Frontal cortex (tissue), 4 donors: ENCODE data around the gene ADAMTS12. TPM values are rescaled to one million over a fixed set of nuclear protein-coding genes. Genes with fewer than 3 reads are reported as not detected.

Experiments
- DNase-seq, 2 donors: peaks; one replicate each; pipeline ENCODE4 v3.0.0; 2012; ENCODE audit warnings: low spot score in 2 of 2
- FAIRE-seq: peaks from 2 replicates; lab custom pipeline; 2012; peaks lifted over from hg19 to GRCh38; lab: Jason Lieb, UNC
- total RNA-seq: library from RNA; depleted of rRNA; stranded (reverse); fragments of >200 nt; gene quantifications from one replicate; pipeline ENCODE4 v1.2.3, GENCODE V29; 2014
- donor health status: control.
- donor health status: control.
- donor health status: control.

Gene ADAMTS12
- total RNA-seq, 1 donor from 2014 or later = 1.2 TPM

DNA sequence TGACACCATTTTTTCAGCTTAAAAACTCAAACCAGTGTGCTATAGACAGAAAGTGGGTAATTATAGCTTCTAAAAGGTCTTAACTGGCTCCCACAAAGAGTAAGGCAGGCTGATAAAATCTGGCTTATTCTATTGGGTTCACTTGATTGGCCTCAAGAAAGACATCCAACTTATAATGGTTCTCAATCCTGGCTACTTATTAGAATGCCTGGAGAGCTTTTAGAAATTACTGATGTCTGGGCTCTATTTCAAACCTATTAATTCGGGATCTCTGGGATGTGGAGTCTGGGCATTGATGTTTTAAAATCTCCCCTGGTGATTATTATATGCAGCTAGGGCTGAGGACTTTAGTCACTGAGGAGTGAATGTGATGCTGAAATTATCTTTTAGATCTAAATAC is 263.0 kb downstream of the ADAMTS12 start:
- DNase-seq (no peak), FAIRE-seq (no peak)

DNA sequence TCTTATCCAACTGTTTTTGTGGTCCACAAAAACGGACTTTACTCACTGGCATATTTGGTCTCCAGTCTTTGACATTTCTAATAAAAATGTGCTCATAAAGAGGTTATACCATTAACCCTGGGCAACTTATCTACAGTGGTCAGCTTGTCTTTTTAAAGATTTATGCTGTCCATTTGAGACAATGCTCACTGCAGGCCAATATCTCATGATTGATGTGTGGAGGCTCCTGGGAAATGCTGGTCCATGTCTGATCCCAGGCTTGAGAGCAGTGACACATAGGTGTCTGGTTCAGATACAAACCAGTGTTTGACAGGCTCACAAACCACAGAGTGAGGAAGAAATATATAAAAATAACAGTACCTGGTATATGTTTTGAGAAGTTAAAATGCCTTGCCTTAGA is 270.3 kb downstream of the ADAMTS12 start:
- FAIRE-seq (no peak), DNase-seq (no peak)

DNA sequence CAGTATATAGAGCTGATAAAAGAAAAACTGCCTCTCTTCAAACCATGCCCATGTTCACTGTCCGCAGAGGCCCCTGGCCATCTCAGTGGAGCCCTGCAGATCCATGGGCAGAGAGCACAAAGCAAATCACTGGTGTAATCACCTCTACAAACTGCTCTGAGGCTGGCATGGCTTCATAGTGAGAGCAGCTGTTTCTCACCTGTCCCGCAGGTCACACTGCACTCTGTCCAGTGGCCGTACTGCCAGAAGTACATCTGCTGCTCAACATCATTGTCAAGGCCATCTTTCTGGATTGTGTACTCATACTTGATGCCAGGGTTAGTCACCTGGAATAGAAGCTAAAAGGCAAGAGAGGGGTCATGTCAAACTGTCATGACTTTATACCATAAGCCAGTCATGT is 277.8 kb downstream of the ADAMTS12 start:
- no peak for FAIRE-seq

DNA sequence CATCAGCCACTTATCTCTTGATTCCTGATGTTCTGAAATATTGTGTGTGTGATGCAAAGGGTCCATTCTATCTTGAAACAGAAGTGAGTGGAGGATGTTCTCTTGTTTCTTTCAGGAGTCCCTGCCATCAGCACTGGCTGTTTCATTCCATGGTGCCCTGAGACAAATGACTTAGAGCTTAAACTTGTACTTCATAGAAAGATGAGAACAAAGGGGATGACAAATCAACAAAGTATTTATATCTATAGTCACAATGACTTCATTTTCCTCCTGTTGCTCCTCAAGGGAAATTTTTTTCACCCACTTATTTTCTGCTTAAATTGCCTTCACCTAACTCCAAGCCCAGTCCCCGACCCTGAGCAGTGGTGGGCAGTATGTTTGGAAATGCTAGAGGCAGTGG is 279.4 kb downstream of the ADAMTS12 start:
- no peak for DNase-seq
- no peak for FAIRE-seq

More for the DNA sequence above, 277.8 kb downstream of the ADAMTS12 start:
- DNase-seq = no peak

DNA sequence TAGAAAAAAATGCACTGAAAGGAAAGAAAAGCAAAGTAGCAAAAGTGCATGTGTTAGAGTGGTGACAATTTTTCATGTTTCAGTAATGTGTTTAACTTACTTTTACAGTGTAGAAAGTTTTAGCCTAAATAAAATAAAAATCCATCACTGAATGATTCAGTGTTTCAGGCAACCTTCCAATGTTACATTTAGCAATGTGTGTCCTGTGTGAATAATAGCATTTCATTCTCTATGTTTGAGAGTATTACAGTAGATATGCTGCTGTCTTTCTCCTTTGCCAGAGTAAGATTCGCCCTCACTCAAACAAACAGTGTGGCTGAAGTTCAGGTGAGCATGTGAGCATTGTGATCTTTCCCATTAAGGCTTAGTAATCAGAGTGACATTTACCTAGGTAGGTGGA is 279.9 kb downstream of the ADAMTS12 start:
- FAIRE-seq (no peak), DNase-seq (no peak)

DNA sequence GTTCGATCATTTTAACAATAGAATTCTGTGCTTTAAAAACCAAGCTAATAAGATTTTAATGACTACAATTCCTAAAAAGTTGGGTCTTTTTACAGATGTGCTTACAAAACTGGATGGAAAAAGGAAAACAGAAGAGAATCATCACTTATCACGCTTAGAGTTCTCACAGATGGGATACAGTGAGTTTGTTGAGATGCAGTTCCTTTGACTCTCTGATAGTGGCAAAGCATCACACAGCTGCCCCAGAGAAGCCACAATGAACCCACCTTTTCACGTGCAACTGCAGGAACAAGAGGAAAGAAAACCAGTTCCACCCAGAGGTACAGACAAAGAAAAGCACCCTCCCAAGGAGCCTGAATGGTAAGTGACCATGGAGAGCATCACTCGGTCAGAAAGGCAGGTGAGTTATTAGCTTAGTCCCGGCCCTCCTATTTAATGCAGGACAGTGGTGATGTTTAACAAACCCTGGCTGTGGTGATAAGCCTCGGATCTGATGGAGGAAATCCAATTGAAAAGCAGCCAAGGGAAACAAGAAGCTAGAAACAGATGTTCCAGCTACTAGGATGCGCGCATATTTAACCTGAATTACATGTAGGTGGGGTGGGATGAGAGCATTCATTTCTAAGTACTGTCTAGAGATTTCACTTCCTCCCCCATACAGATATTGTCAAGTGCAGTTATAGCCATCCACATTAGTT is 283.3 kb downstream of the ADAMTS12 start:
- FAIRE-seq (no peak), DNase-seq (no peak)

GRCh38 chr5:33604503-33604902 is 287.3 kb downstream of the ADAMTS12 start:
- DNase-seq (no peak), FAIRE-seq (no peak)

DNA sequence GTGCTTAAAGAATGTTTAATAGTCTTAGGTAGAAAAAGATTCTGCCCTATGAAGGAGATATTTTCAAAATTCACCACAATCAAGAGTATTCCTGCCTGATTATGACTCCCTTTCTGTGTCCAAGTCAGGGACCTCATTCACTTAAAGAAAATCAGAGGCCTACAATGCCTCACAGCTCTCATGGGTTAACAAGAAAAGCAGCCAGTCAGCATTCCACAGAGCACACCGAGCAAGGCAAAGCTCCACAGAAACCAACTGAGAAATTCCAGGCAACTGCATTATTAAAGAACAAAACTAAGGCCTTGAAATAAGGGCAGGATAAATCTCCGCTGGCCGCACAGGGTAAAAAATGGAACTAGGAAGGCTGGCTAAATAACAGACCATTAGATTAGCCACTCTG is 289.9 kb downstream of the ADAMTS12 start:
- FAIRE-seq (no peak), DNase-seq (no peak)

GRCh38 chr5:33595303-33595702 is 296.5 kb downstream of the ADAMTS12 start:
- no peak for FAIRE-seq
- DNase-seq = no peak

DNA sequence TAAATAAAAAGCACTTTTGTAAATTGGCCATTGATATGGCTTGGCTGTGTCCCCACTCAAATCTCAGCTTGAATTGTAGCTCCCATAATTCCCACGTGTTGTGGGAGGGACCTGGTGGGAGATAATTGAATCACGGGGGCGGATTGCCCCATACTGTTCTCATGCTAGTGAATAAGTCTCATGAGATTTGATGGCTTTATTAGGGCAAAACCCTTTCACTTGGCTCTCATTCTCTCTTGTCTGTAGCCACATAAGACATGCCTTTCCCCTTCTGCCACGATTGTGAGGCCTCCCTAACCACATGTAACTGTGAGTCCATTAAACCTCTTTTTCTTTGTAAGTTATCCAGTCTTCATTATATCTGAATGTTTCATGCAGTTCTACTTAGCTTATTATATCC is 297.8 kb downstream of the ADAMTS12 start:
- FAIRE-seq = no peak
- DNase-seq = no peak

DNA sequence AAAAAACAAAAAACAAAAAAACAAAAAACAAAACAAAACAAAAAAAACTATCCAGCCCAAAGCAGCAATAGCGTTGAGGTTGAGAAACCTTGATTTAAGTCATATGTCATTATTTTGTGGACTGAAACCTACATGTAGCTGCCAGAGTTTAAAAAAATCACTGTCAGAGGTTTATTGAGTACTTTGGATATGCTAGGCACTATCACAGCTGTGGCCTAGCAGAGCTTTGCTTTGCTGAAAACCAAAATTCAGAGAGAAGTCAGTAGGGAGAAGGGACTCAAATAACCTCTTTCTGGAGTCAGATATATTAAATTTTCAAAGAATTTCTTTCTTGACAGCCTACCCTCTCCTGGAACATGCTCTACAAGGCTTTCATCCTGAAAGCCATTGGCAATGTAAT is 299.5 kb downstream of the ADAMTS12 start:
- FAIRE-seq = no peak

GRCh38 chr5:33588654-33589372 is 303.0 kb downstream of the ADAMTS12 start:
- no peak for FAIRE-seq

More for the DNA sequence above, 299.5 kb downstream of the ADAMTS12 start:
- DNase-seq = no peak

GRCh38 chr5:33583332-33583731 is 308.5 kb downstream of the ADAMTS12 start:
- DNase-seq (no peak), FAIRE-seq (no peak)

More at GRCh38 chr5:33588654-33589372, 303.0 kb downstream of the ADAMTS12 start:
- no peak for DNase-seq

DNA sequence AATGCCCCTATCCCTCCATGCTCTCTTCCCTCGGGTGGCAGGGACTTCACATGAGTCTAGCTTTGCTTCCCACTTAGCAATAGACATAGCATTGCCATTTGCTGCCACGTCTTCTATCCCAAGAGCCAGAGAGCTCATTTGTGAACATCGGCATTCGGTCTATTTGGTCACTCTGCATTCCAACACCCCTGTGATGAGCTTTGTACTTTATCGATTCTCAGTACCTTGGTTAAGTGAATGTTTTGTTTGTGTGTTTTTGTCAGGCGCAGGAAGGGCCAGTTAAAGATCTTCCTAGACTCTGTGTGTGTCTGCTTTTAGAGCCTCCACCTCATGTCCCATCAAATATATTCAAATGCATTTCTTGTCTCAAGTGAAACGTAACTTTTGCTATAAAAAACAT is 309.4 kb downstream of the ADAMTS12 start:
- FAIRE-seq (no peak), DNase-seq (no peak)

- FAIRE-seq (no peak), DNase-seq (no peak)
Observed at GRCh38 chr5:33579789-33580188, 312.0 kb downstream of the ADAMTS12 start.

DNA sequence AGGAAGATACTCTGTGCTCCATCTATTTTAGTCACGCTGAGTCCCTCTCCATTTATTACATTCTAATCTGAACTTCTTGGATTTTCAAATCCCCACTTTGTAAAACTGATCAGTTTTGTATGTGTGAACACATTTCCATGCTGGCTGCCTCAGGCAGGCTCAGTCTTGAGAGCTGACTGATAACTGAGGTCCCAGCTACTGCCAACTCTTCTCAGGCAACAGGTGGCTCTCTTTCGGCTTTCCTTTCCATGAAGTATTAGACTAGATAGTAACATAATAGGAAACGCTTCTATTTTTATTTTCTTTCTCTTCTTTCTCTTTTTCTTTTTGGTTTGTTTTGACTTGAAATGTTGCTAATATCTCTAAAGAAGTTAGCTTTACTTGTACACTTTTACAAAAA is 312.6 kb downstream of the ADAMTS12 start:
- FAIRE-seq (no peak), DNase-seq (no peak)

- FAIRE-seq (no peak), DNase-seq (no peak)
Observed at GRCh38 chr5:33576726-33577590, 314.8 kb downstream of the ADAMTS12 start.

DNA sequence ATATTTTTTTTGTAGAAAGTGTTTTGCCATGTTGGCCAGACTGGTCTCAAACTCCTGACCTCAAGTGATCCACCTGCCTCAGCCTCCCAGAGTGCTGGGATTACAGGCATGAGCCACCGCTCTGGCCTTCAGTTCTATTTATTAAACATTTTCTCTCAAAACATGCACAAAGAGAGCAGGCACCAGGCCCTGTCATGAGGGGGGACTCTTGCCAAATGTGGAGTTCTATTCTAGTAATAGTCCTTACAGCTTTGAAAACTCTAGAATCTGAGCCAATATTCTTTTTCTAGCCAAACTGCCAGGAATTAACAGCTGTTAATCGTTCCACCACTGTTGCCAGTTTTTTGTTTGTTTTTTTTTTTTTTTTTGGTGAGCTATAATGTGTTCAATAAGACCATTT is 326.5 kb downstream of the ADAMTS12 start:
- FAIRE-seq = no peak

DNA sequence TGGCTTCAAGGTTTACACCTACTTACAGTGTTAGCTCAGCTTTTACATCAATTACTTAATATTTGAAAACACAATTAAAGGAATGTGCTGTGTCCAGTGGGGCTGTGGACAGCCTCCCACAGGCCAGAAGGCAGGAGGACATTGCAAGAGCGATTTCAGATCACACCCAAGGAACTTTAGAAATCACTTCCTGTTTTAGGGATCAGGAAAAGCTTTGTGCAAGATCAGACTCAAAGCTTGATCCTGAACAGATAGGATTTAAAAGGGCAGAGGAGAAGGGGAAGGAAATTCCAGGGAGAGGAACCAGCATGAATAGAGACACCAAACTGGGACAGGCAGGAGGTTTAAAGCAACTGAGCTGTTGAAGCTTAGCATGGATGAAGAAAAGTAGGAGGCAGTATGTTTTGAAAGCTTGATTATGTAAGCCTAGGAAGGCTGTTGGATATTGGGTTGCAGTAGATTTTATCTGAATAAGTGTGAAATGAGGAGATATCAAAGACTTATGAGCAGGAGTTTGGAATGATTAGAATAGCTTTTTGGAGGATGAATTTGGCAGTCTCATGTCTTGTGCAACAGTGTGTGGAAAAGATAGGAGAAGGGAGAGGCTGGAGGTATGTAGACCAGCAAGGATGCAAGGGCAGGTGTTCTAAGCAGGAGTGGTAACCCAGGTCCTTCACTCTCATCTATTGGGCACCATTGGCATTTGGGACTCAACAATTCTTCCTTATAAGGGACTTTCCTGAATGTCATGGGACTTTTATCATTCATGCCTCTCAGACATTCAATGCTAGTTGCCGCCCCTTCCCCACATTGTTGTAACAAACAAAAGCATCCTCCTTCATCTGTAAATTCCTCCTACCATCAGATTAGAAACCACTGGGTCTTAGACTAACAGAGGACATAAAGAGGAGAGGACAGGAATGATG is 327.5 kb downstream of the ADAMTS12 start:
- no peak for FAIRE-seq
- no peak for DNase-seq

More for the DNA sequence above, 326.5 kb downstream of the ADAMTS12 start:
- peak in 1 of 2 donors; percentile 10 for DNase-seq
